Trophoblast cell (in vitro differentiated cells and primary cell): Measurements from ENCODE around the gene TPM1.
A peak's percentile ranks its signal among the peaks of the same experiment; 100 is the strongest.

Source experiments
- DNase-seq, 2 donors: peaks; one replicate each; pipeline ENCODE4 v3.0.0-alpha.2; 2016
- H2AFZ ChIP-seq: 2 replicates; pipeline ENCODE4 v1.6.1; 2013; ENCODE audit warnings: low read length, moderate library complexity, mild to moderate bottlenecking; ENCODE audit not compliant: insufficient read depth, poor library complexity
- H2AK5ac ChIP-seq: 2 replicates; pipeline ENCODE4 v1.6.1; 2013; ENCODE audit warnings: mild to moderate bottlenecking, low read length
- H2BK120ac ChIP-seq: 2 replicates; pipeline ENCODE4 v1.6.1; 2013; ENCODE audit warnings: low read length, mild to moderate bottlenecking, moderate library complexity; ENCODE audit not compliant: insufficient read depth, poor library complexity
- H2BK12ac ChIP-seq: 2 replicates; pipeline ENCODE4 v1.6.1; 2013; ENCODE audit warnings: mild to moderate bottlenecking, low read length, moderate library complexity
- H2BK5ac ChIP-seq: 2 replicates; pipeline ENCODE4 v1.6.1; 2013; ENCODE audit warnings: low read length, low read depth, moderate library complexity, mild to moderate bottlenecking; ENCODE audit not compliant: poor library complexity
- H3K14ac ChIP-seq: 2 replicates; pipeline ENCODE4 v1.6.1; 2013; ENCODE audit warnings: mild to moderate bottlenecking, low read length
- H3K18ac ChIP-seq: 2 replicates; pipeline ENCODE4 v1.6.1; 2013; ENCODE audit warnings: mild to moderate bottlenecking, low read length
- H3K23ac ChIP-seq: 2 replicates; pipeline ENCODE4 v1.6.1; 2013; ENCODE audit warnings: low read length
- H3K27ac ChIP-seq: 2 replicates; pipeline ENCODE4 v1.5.1; 2013; ENCODE audit warnings: low read depth, mild to moderate bottlenecking, inconsistent platforms, low read length, moderate library complexity
- H3K27me3 ChIP-seq: 2 replicates; pipeline ENCODE4 v1.6.1; 2013; ENCODE audit warnings: inconsistent platforms, mild to moderate bottlenecking, low read length, moderate library complexity; ENCODE audit not compliant: insufficient read depth
- H3K36me3 ChIP-seq, 2 experiments: 1 replicate in 1 of 2; 2 replicates in 1 of 2; pipeline ENCODE4 v1.6.1; 2013; ENCODE audit warnings: low read length in 2 of 2, mild to moderate bottlenecking in 2 of 2, moderate library complexity in 1 of 2; ENCODE audit not compliant: insufficient read depth in 2 of 2, control insufficient read depth in 1 of 2
- H3K4ac ChIP-seq: 2 replicates; pipeline ENCODE4 v1.6.1; 2013; ENCODE audit warnings: low read depth, mild to moderate bottlenecking, low read length, moderate library complexity
- H3K4me1 ChIP-seq, 2 experiments: 1 replicate in 1 of 2; 2 replicates in 1 of 2; pipeline ENCODE4 v1.6.1; 2013; ENCODE audit warnings: low read length in 2 of 2, mild to moderate bottlenecking in 2 of 2, moderate library complexity in 1 of 2; ENCODE audit not compliant: insufficient read depth in 2 of 2, control insufficient read depth in 1 of 2
- H3K4me2 ChIP-seq: 2 replicates; pipeline ENCODE4 v1.6.1; 2013; ENCODE audit warnings: inconsistent platforms, mild to moderate bottlenecking, low read length, moderate library complexity
- H3K4me3 ChIP-seq: 2 replicates; pipeline ENCODE4 v1.5.1; 2013; ENCODE audit warnings: mild to moderate bottlenecking, low read depth, low read length, inconsistent platforms
- H3K79me1 ChIP-seq: one replicate; pipeline ENCODE4 v1.6.1; 2013; ENCODE audit warnings: low read length
- H3K79me2 ChIP-seq: 2 replicates; pipeline ENCODE4 v1.6.1; 2013; ENCODE audit warnings: low read length, mild to moderate bottlenecking; ENCODE audit not compliant: control insufficient read depth, insufficient read depth, poor library complexity
- H3K9ac ChIP-seq: 2 replicates; pipeline ENCODE4 v1.6.1; 2013; ENCODE audit warnings: mild to moderate bottlenecking, low read length
- H3K9me3 ChIP-seq: 2 replicates; pipeline ENCODE4 v1.6.1; 2013; ENCODE audit warnings: low read depth, mild to moderate bottlenecking, control low read depth, inconsistent platforms, low read length; ENCODE audit not compliant: insufficient read depth
- H4K12ac ChIP-seq: 2 replicates; pipeline ENCODE4 v1.6.1; 2013; ENCODE audit warnings: low read depth, mild to moderate bottlenecking, low read length, moderate library complexity
- H4K8ac ChIP-seq: 2 replicates; pipeline ENCODE4 v1.6.1; 2013; ENCODE audit warnings: low read depth, mild to moderate bottlenecking, low read length, moderate library complexity
- H4K91ac ChIP-seq: one replicate; pipeline ENCODE4 v1.6.1; 2013; ENCODE audit warnings: low read depth, mild to moderate bottlenecking, low read length, moderate library complexity
- WGBS: extraction: QIAGEN DNeasy Blood & Tissue Kit; methylation state at CpG from one replicate; pipeline ENCODE4 v1.1.7; 2013; ENCODE audit warnings: missing lambda C conversion rate; ENCODE audit not compliant: insufficient read length, insufficient coverage; ENCODE audit errors: extremely low coverage; 5-methylcytosine and 5-hydroxymethylcytosine counted together

The TPM1 gene

GRCh38 chr15:63013052-63013808, 29.3 kb upstream of the TPM1 start:
- Histone ChIP-seq H2BK5ac (peak overlapping the region; percentile 86), H3K36me3 (no peaks in the 10 kb centered on the region), H2BK12ac (peak overlapping the region; percentile 98), H3K23ac (no peak overlapping the region), H3K79me1 (peaks cover 50% of the 10 kb centered on the region), H3K14ac (peak overlapping the region; percentile 94), H3K4me1 (peaks cover 16 to 27% of the 10 kb centered on the region in 2 experiments), H3K79me2 (peaks cover 5% of the 10 kb centered on the region), H4K8ac (peak overlapping the region; percentile 86), H3K9ac (no peak overlapping the region), H3K4ac (peak overlapping the region; percentile 90), H2BK120ac (peak overlapping the region; percentile 98), H3K4me3 (no peak overlapping the region), H2AK5ac (peak overlapping the region; percentile 99), H3K18ac (peak overlapping the region; percentile 87), H3K4me2 (no peak overlapping the region), H3K27ac (peak overlapping the region; percentile 80), H4K91ac (peak overlapping the region; percentile 95), H3K9me3 (peaks cover 2% of the 10 kb centered on the region), H2AFZ (peak overlapping the region; percentile 57), H3K27me3 (no peaks in the 10 kb centered on the region), H4K12ac (peak overlapping the region; percentile 37)
- DNase-seq = no peak
- no CpG with 5 or more reads among the region's 11 CpGs for WGBS

GRCh38 chr15:63014578-63014977, 28.0 kb upstream of the TPM1 start:
- no peaks in the 10 kb centered on the region for H3K27me3 ChIP-seq
- WGBS = no CpG with 5 or more reads among the region's 4 CpGs
- peak overlapping the region; percentile 97 for H4K91ac ChIP-seq
- H3K23ac ChIP-seq = no peak overlapping the region
- H2BK5ac ChIP-seq = peak overlapping the region; percentile 86
- no peak overlapping the region for H2AFZ ChIP-seq
- H2BK12ac ChIP-seq = peak overlapping the region; percentile 95
- no peaks in the 10 kb centered on the region for H3K36me3 ChIP-seq
- H4K12ac ChIP-seq = no peak overlapping the region
- peak overlapping the region; percentile 97 for H2AK5ac ChIP-seq
- H3K79me1 ChIP-seq = peaks cover 60% of the 10 kb centered on the region
- no peak overlapping the region for H3K4me2 ChIP-seq
- peaks cover 9% of the 10 kb centered on the region for H3K79me2 ChIP-seq
- H3K4ac ChIP-seq = no peak overlapping the region
- H4K8ac ChIP-seq = peak overlapping the region; percentile 43
- peak overlapping the region; percentile 85 for H3K27ac ChIP-seq
- peaks cover 2% of the 10 kb centered on the region for H3K9me3 ChIP-seq
- H3K14ac ChIP-seq = peak overlapping the region; percentile 94
- no peak for DNase-seq
- peak overlapping the region; percentile 90 for H3K18ac ChIP-seq
- peaks cover 25 to 37% of the 10 kb centered on the region in 2 experiments for H3K4me1 ChIP-seq
- no peak overlapping the region for H3K9ac ChIP-seq
- peak overlapping the region; percentile 99 for H2BK120ac ChIP-seq
- H3K4me3 ChIP-seq = no peak overlapping the region

- Histone ChIP-seq H3K27me3 (no peaks in the 10 kb centered on the region), H4K91ac (peak overlapping the region; percentile 71), H4K12ac (no peak overlapping the region), H3K9ac (no peak overlapping the region), H4K8ac (no peak overlapping the region), H3K9me3 (peaks cover 2% of the 10 kb centered on the region), H2BK120ac (peak overlapping the region; percentile 40), H3K4me1 (peaks cover 29 to 42% of the 10 kb centered on the region in 2 experiments), H3K79me2 (peaks cover 13% of the 10 kb centered on the region), H3K36me3 (no peaks in the 10 kb centered on the region), H3K4me2 (no peak overlapping the region), H3K4me3 (no peak overlapping the region), H2BK5ac (peak overlapping the region; percentile 75), H3K27ac (peak overlapping the region; percentile 85), H3K4ac (no peak overlapping the region), H3K79me1 (peaks cover 64% of the 10 kb centered on the region), H2AFZ (no peak overlapping the region), H3K14ac (peak overlapping the region; percentile 27), H2AK5ac (peak overlapping the region; percentile 10), H2BK12ac (peak overlapping the region; percentile 78), H3K18ac (no peak overlapping the region), H3K23ac (no peak overlapping the region)
- no CpG with 5 or more reads among the region's 1 CpG for WGBS
- no peak for DNase-seq
These were observed 26.9 kb upstream of the TPM1 start for GRCh38 chr15:63015618-63016017.

GRCh38 chr15:63016234-63016633, 26.3 kb upstream of the TPM1 start:
- WGBS = no CpG with 5 or more reads among the region's 2 CpGs
- Histone ChIP-seq H3K27me3 (no peaks in the 10 kb centered on the region), H2AFZ (no peak overlapping the region), H3K79me2 (peaks cover 14% of the 10 kb centered on the region), H3K4me3 (no peak overlapping the region), H2BK120ac (peak overlapping the region; percentile 49), H3K14ac (peak overlapping the region; percentile 67), H3K4me2 (no peak overlapping the region), H3K18ac (peak overlapping the region; percentile 51), H2BK5ac (peak overlapping the region; percentile 88), H3K36me3 (no peaks in the 10 kb centered on the region), H3K27ac (peak overlapping the region; percentile 85), H4K8ac (peak overlapping the region; percentile 2), H3K9ac (no peak overlapping the region), H3K9me3 (peaks cover 2% of the 10 kb centered on the region), H3K79me1 (peaks cover 66% of the 10 kb centered on the region), H4K91ac (peak overlapping the region; percentile 90), H3K23ac (no peak overlapping the region), H3K4ac (peak overlapping the region; percentile 77), H4K12ac (no peak overlapping the region), H3K4me1 (peaks cover 29 to 46% of the 10 kb centered on the region in 2 experiments), H2BK12ac (peak overlapping the region; percentile 93), H2AK5ac (peak overlapping the region; percentile 2)
- no peak for DNase-seq
